H9 (cell line): ENCODE data around the gene CIDEC. TPM values are rescaled to one million over a fixed set of nuclear protein-coding genes. Genes with fewer than 3 reads are reported as not detected.

ENCODE experiments used
- DNase-seq: peaks from one replicate; pipeline ENCODE4 v3.0.0-alpha.2; 2017
- H2AFZ ChIP-seq: one replicate; pipeline ENCODE4 v1.6.1; 2013; ENCODE audit warnings: mild to moderate bottlenecking, low read length, control low read depth, moderate library complexity
- H2AK5ac ChIP-seq: 2 replicates; pipeline ENCODE4 v1.6.1; 2013; ENCODE audit warnings: low read length, control low read depth, mixed read lengths; ENCODE audit not compliant: insufficient read length
- H2BK120ac ChIP-seq: one replicate; pipeline ENCODE4 v1.6.1; 2013; ENCODE audit warnings: low read depth, mild to moderate bottlenecking, low read length, control low read depth, inconsistent platforms; ENCODE audit not compliant: poor library complexity, severe bottlenecking
- H2BK12ac ChIP-seq: 2 replicates; pipeline ENCODE4 v1.6.1; 2013; ENCODE audit warnings: low read length, control low read depth, mixed read lengths, low read depth; ENCODE audit not compliant: insufficient read length
- H2BK15ac ChIP-seq: 2 replicates; pipeline ENCODE4 v1.6.1; 2013; ENCODE audit warnings: low read depth, low read length, control low read depth
- H2BK20ac ChIP-seq: one replicate; pipeline ENCODE4 v1.6.1; 2013; ENCODE audit warnings: low read depth, mild to moderate bottlenecking, low read length, control low read depth, inconsistent platforms; ENCODE audit not compliant: poor library complexity, severe bottlenecking
- H2BK5ac ChIP-seq: 2 replicates; pipeline ENCODE4 v1.6.1; 2013; ENCODE audit warnings: low read length, control low read depth, mixed read lengths; ENCODE audit not compliant: insufficient read length
- H3K14ac ChIP-seq: 2 replicates; pipeline ENCODE4 v1.6.1; 2013; ENCODE audit warnings: low read length, control low read depth; ENCODE audit not compliant: insufficient read depth
- H3K18ac ChIP-seq: 2 replicates; pipeline ENCODE4 v1.6.1; 2013; ENCODE audit warnings: low read depth, mild to moderate bottlenecking, mixed read lengths, low read length, control low read depth; ENCODE audit not compliant: insufficient read length
- H3K23ac ChIP-seq: 2 replicates; pipeline ENCODE4 v1.6.1; 2013; ENCODE audit warnings: low read length, control low read depth, mixed read lengths, low read depth; ENCODE audit not compliant: insufficient read length
- H3K23me2 ChIP-seq: 2 replicates; pipeline ENCODE4 v1.6.1; 2013; ENCODE audit warnings: low read depth, mild to moderate bottlenecking, mixed read lengths, low read length, control low read depth; ENCODE audit not compliant: insufficient read length, poor library complexity, severe bottlenecking
- H3K27ac ChIP-seq: 2 replicates; pipeline ENCODE4 v1.5.1; 2013; ENCODE audit warnings: low read length, control low read depth, mixed read lengths, low read depth; ENCODE audit not compliant: insufficient read length
- H3K27me3 ChIP-seq: 2 replicates; pipeline ENCODE4 v1.6.1; 2013; ENCODE audit warnings: low read length, control low read depth, inconsistent platforms; ENCODE audit not compliant: insufficient read depth
- H3K4ac ChIP-seq: 2 replicates; pipeline ENCODE4 v1.6.1; 2013; ENCODE audit warnings: low read depth, mild to moderate bottlenecking, control low read depth, inconsistent platforms, low read length, moderate library complexity
- H3K4me1 ChIP-seq: 2 replicates; pipeline ENCODE4 v1.6.1; 2013; ENCODE audit warnings: low read length, control low read depth, inconsistent platforms; ENCODE audit not compliant: insufficient read depth
- H3K4me2 ChIP-seq: 2 replicates; pipeline ENCODE4 v1.6.1; 2013; ENCODE audit warnings: low read length, control low read depth, mixed read lengths; ENCODE audit not compliant: insufficient read length, insufficient read depth
- H3K56ac ChIP-seq: 2 replicates; pipeline ENCODE4 v1.6.1; 2013; ENCODE audit warnings: low read depth, mild to moderate bottlenecking, mixed read lengths, low read length, control low read depth; ENCODE audit not compliant: insufficient read length
- H3K79me1 ChIP-seq: 2 replicates; pipeline ENCODE4 v1.6.1; 2013; ENCODE audit warnings: low read depth, mild to moderate bottlenecking, moderate library complexity, low read length, control low read depth, inconsistent platforms; ENCODE audit not compliant: insufficient read depth, poor library complexity, severe bottlenecking
- H3K79me2 ChIP-seq: 2 replicates; pipeline ENCODE4 v1.6.1; 2013; ENCODE audit warnings: low read length, control low read depth, inconsistent platforms; ENCODE audit not compliant: insufficient read depth
- H3K9ac ChIP-seq: 2 replicates; pipeline ENCODE4 v1.6.1; 2013; ENCODE audit warnings: low read length, control low read depth, mixed read lengths; ENCODE audit not compliant: insufficient read length; ENCODE audit errors: extremely low read depth
- H3K9me3 ChIP-seq: one replicate; pipeline ENCODE4 v1.6.1; 2013; ENCODE audit warnings: low read depth, low read length, inconsistent platforms; ENCODE audit not compliant: control insufficient read depth
- H3T11ph ChIP-seq: one replicate; pipeline ENCODE4 v1.6.1; 2013; ENCODE audit warnings: mild to moderate bottlenecking, low read length, control low read depth, inconsistent platforms
- H4K20me1 ChIP-seq: one replicate; pipeline ENCODE4 v1.6.1; 2013; ENCODE audit not compliant: control insufficient read depth, insufficient read length, insufficient read depth
- H4K5ac ChIP-seq: 2 replicates; pipeline ENCODE4 v1.6.1; 2013; ENCODE audit warnings: low read depth, mild to moderate bottlenecking, mixed read lengths, low read length, control low read depth; ENCODE audit not compliant: insufficient read length
- H4K8ac ChIP-seq: replicated peaks from 2 replicates; pipeline ENCODE4 v1.6.1; 2013; ENCODE audit warnings: low read length, control low read depth, mixed read lengths, low read depth; ENCODE audit not compliant: insufficient read length
- H4K91ac ChIP-seq: 2 replicates; pipeline ENCODE4 v1.6.1; 2013; ENCODE audit warnings: low read depth, mild to moderate bottlenecking, moderate library complexity, mixed read lengths, low read length, control low read depth; ENCODE audit not compliant: insufficient read length
- H3K27ac Mint-ChIP-seq, 3 experiments: 2 replicates in 2 of 3; 3 replicates in 1 of 3; pipeline ENCODE4 v1.8.0; 2020 to 2021; ENCODE audit warnings: mixed read lengths in 3 of 3, mild to moderate bottlenecking in 1 of 3, moderate library complexity in 1 of 3
- H3K27me3 Mint-ChIP-seq: 2 replicates; pipeline ENCODE4 v1.8.0; 2021; ENCODE audit warnings: low read depth, mild to moderate bottlenecking, moderate library complexity, mixed read lengths
- H3K36me3 Mint-ChIP-seq, 3 experiments: 2 replicates in 2 of 3; 3 replicates in 1 of 3; pipeline ENCODE4 v1.8.0; 2020 to 2021; ENCODE audit warnings: low read depth in 3 of 3, mixed read lengths in 3 of 3; ENCODE audit not compliant: insufficient read depth in 1 of 3
- H3K4me1 Mint-ChIP-seq, 2 experiments: 2 replicates each; pipeline ENCODE4 v1.8.0; 2020; ENCODE audit warnings: mixed read lengths in 2 of 2
- H3K4me3 Mint-ChIP-seq, 2 experiments: 2 replicates in 1 of 2; 3 replicates in 1 of 2; pipeline ENCODE4 v1.8.0; 2020 to 2021; ENCODE audit warnings: mild to moderate bottlenecking in 2 of 2, mixed read lengths in 2 of 2, moderate library complexity in 1 of 2
- H3K9me3 Mint-ChIP-seq, 2 experiments: 2 replicates in 1 of 2; 3 replicates in 1 of 2; pipeline ENCODE4 v1.8.0; 2020; ENCODE audit warnings: mild to moderate bottlenecking in 2 of 2, mixed read lengths in 2 of 2, moderate library complexity in 1 of 2
- CTCF ChIP-seq: fragments of 200-600 bp; sonication (generic); conservative IDR thresholded peaks from 3 replicates; pipeline ENCODE4 v1.8.0; 2021; ENCODE audit warnings: antibody characterized with exemption, mild to moderate bottlenecking
- WGBS: extraction: QIAGEN DNeasy Blood & Tissue Kit; methylation state at CpG from one replicate; pipeline ENCODE4 v1.1.7; 2013; ENCODE audit warnings: missing lambda C conversion rate, low lambda C conversion rate, mixed read lengths; ENCODE audit not compliant: insufficient read length; ENCODE audit errors: extremely low coverage; 5-methylcytosine and 5-hydroxymethylcytosine counted together
- total RNA-seq: library from RNA; stranded (reverse); gene quantifications from 2 replicates; pipeline ENCODE4 v1.2.1, GENCODE V29; 2021

The CIDEC gene
- total RNA-seq, 1 experiment from 2014 or later: not detected

- no peak for DNase-seq
- Histone ChIP-seq H4K20me1 (no peaks in the 10 kb centered on the region), H3K4ac (no peak overlapping the region)
These were observed 62.6 kb downstream of the CIDEC start for GRCh38 chr3:9817436-9817835.

More at GRCh38 chr3:9817436-9817835, 62.6 kb downstream of the CIDEC start:
- H3K14ac ChIP-seq: no peak overlapping the region
- H4K91ac ChIP-seq: no peak overlapping the region
- H2BK5ac ChIP-seq: no peak overlapping the region
- no peaks in the 10 kb centered on the region for H3K9me3 ChIP-seq
- no CpG with 5 or more reads among the region's 6 CpGs for WGBS
- no peak for TF ChIP-seq CTCF
- H3K27me3 Mint-ChIP-seq: peaks cover 4% of the 10 kb centered on the region
- H3K79me2 ChIP-seq: no peaks in the 10 kb centered on the region
- no peak overlapping the region for H3K56ac ChIP-seq
- H2BK12ac ChIP-seq: no peak overlapping the region
- no peak overlapping the region for H2AFZ ChIP-seq
- H3K4me3 Mint-ChIP-seq: no peak overlapping the region
- H3K4me2 ChIP-seq: no peak overlapping the region
- H3K27ac ChIP-seq: no peak overlapping the region
- no peak overlapping the region for H3K23ac ChIP-seq
- no peak overlapping the region for H3T11ph ChIP-seq
- H2BK20ac ChIP-seq: no peak overlapping the region
- no peaks in the 10 kb centered on the region for H3K4me1 ChIP-seq
- peaks cover 0 to 3% (median 0%) of the 10 kb centered on the region in 3 experiments; a peak in 1 of 7 replicates for H3K36me3 Mint-ChIP-seq
- H2BK120ac ChIP-seq: no peak overlapping the region
- H2BK15ac ChIP-seq: no peak overlapping the region
- no peak overlapping the region for H4K5ac ChIP-seq
- H2AK5ac ChIP-seq: no peak overlapping the region
- peaks cover 6 to 9% of the 10 kb centered on the region in 2 experiments for H3K4me1 Mint-ChIP-seq
- H3K27me3 ChIP-seq: no peaks in the 10 kb centered on the region
- no peaks in the 10 kb centered on the region for H3K9me3 Mint-ChIP-seq
- no peaks in the 10 kb centered on the region for H3K23me2 ChIP-seq
- H3K79me1 ChIP-seq: no peaks in the 10 kb centered on the region
- no peak overlapping the region; a peak in 1 of 7 replicates for H3K27ac Mint-ChIP-seq
- H4K8ac ChIP-seq: no peak overlapping the region
- H3K9ac ChIP-seq: no peak overlapping the region
- H3K18ac ChIP-seq: no peak overlapping the region

Other genes with a start within 250 kb of the CIDEC start
- gene MTMR14, start 230.7 kb downstream of the CIDEC start, total RNA-seq: 50.6 and 54.2 TPM in 2 replicates
- 3.5 and 3.8 TPM in 2 replicates for gene CPNE9, start 176.4 kb downstream of the CIDEC start, total RNA-seq
- 38.4 and 38.6 TPM in 2 replicates for gene BRPF1, start 148.5 kb downstream of the CIDEC start, total RNA-seq
- gene OGG1, start 130.3 kb downstream of the CIDEC start, total RNA-seq: 43.4 and 44.1 TPM in 2 replicates
- gene CAMK1, start 110.3 kb downstream of the CIDEC start, total RNA-seq: 9.0 and 9.2 TPM in 2 replicates
- gene TADA3, start 87.8 kb downstream of the CIDEC start, total RNA-seq: 49.8 and 51.3 TPM in 2 replicates
- gene ARPC4, start 87.2 kb downstream of the CIDEC start, total RNA-seq: 161 and 164 TPM in 2 replicates
- 10.3 and 14.4 TPM in 2 replicates for gene TTLL3, start 70.0 kb downstream of the CIDEC start, total RNA-seq
- 59.5 TPM in 2 replicates for gene RPUSD3, start 36.2 kb downstream of the CIDEC start, total RNA-seq
- gene JAGN1, start 10.4 kb upstream of the CIDEC start, total RNA-seq: 33.5 and 34.0 TPM in 2 replicates
- 2.0 and 2.1 TPM in 2 replicates for gene IL17RE, start 22.6 kb upstream of the CIDEC start, total RNA-seq
- gene IL17RC, start 36.8 kb upstream of the CIDEC start, total RNA-seq: 6.8 and 9.1 TPM in 2 replicates
- 15.5 and 17.2 TPM in 2 replicates for gene CRELD1, start 53.6 kb upstream of the CIDEC start, total RNA-seq
- 18.8 and 19.5 TPM in 2 replicates for gene PRRT3, start 72.2 kb upstream of the CIDEC start, total RNA-seq
- 39.3 and 45.6 TPM in 2 replicates for gene EMC3, start 106.6 kb upstream of the CIDEC start, total RNA-seq
- 67.8 and 74.9 TPM in 2 replicates for gene FANCD2, start 146.2 kb upstream of the CIDEC start, total RNA-seq
- not detected in 2 replicates for gene FANCD2OS, start 228.0 kb upstream of the CIDEC start, total RNA-seq
- 119 and 121 TPM in 2 replicates for gene BRK1, start 235.4 kb upstream of the CIDEC start, total RNA-seq